ENCODE data around the gene SNAI1. TPM values are rescaled to one million over a fixed set of nuclear protein-coding genes. Genes with fewer than 3 reads are reported as not detected.

SNAI1 gene
- 0.04 TPM in 1 of 2 replicates, not detected in the other for total RNA-seq

GRCh38 chr20:49982346-49983122 lies at the start of gene SNAI1:
Gene SNAI1, plus strand, starts transcription at chr20:49982980. Its CDS starts 80 bp downstream, at chr20:49983060.

GRCh38 chr20:49936153-49937026 lies 46.4 kb upstream of the SNAI1 start, which contains the start of gene RNF114:
Gene RNF114, plus strand, starts transcription at chr20:49936397. Its CDS starts 16 bp downstream, at chr20:49936413.

Other genes starting within 250 kb of the SNAI1 start
- 2.7 and 2.9 TPM in 2 replicates for gene SLC9A8, start 170.2 kb upstream of the SNAI1 start, total RNA-seq
- gene SPATA2, start 67.5 kb upstream of the SNAI1 start, total RNA-seq, result 3.1 and 4.2 TPM in 2 replicates
- gene RNF114, start 46.6 kb upstream of the SNAI1 start, total RNA-seq, result 111 and 123 TPM in 2 replicates
- gene UBE2V1, start 130.2 kb downstream of the SNAI1 start, total RNA-seq, result 49.4 and 63.3 TPM in 2 replicates
- gene PEDS1, start 170.7 kb downstream of the SNAI1 start, total RNA-seq, result 66.1 and 71.2 TPM in 2 replicates
- gene CEBPB, start 207.8 kb downstream of the SNAI1 start, total RNA-seq, result 110 and 195 TPM in 2 replicates